Sciatic nerve (tissue), 2 donors: Measurements from ENCODE around the gene TPM3. TPM values are rescaled to one million over a fixed set of nuclear protein-coding genes. Genes with fewer than 3 reads are reported as not detected.
A peak's percentile ranks its signal among the peaks of the same experiment; 100 is the strongest.
"Not testable (repeated sequence)": the region's sequence is repeated elsewhere in the genome, so short reads cannot be mapped to it uniquely, and the experiment has no call there.

ENCODE experiments used
- ATAC-seq: fragments of 200-7000 bp; cut with Tn5 transposase; one replicate; pipeline ENCODE4 v1.9.1; 2020; ENCODE audit warnings: mild to moderate bottlenecking, moderate library complexity
- DNase-seq: peaks from one replicate; pipeline ENCODE4 v3.0.0-alpha.2; 2020; ENCODE audit warnings: low spot score
- intact Hi-C: fragments of 100-400 bp; cut with DNase I; formaldehyde crosslinking; loops from one replicate; pipeline ENCODE4 v1.14.2; 2022
- total RNA-seq: library from RNA; stranded (reverse); fragmentation: NEBNext Ultra II Directional; extraction: Animal tissue kit (Norgen Biotek cat#: 25700); gene quantifications from one replicate; pipeline ENCODE4 v1.2.1, GENCODE V29; 2021
- donor health status: DM: no; HTN: no; CAD: no.
- donor health status: DM: no; HTN: no; CAD: no.

Gene TPM3
- total RNA-seq, 1 donor from 2014 or later, result 229 TPM

DNA sequence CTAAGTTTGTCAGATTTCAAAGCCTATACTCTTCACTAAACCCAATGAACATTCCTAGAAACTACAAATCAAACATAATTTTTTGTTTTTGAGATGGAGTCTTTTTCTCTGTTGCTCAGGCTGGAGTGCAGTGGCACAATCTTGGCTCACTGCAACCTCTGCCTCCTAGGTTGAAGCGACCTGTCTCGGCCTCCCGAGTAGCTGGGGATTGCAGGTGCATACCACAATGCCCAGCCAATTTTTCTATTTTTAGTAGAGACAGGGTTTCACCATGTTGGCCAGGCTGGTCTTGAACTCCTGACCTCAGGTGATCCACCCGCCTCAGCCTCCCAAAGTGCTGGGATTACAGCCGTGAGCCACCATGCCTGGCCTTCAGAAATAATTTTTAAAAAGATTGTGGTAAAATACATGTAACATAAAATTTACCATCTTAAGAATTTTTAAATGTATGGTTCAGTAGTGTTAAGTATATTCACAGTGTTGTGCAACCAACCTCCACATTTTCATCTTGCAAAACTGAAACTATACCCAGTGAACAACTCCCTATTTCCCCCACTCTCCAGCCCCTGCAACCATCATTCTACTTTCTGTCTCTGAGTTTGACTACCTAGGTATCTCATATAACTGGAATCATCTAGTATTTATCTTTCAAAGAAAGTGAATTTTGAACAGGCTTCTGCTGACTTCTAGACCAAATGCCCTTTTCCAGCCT lies 16.9 kb upstream of the TPM3 start:
- intact Hi-C loops, result no loop called here
- DNase-seq, result no peak
- no peak for ATAC-seq

- no peak for DNase-seq
- no peak for ATAC-seq
- intact Hi-C loops, result no loop called here
These were observed 15.4 kb upstream of the TPM3 start for GRCh38 chr1:154207262-154207661.

DNA sequence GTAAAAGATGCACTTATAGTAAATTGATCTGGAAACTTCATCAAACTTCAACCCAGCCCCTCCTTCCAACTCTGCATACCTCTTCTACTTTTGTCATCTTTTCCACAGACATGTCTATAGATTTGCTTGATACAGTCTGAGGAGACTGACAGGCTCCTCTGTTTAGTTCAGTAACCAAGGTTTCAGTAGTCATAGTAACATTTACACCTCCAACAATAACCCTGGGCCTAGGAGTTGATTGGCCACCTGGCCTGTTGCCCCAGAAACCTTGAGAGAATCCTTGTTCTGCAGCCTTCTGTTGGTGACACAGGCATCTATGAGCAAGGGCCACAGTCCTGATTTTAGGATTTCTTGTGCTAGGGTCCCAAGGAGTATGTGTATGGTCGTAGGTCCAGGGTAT lies 14.3 kb upstream of the TPM3 start, which contains the start of gene CFAP141:
TSS of gene CFAP141 (minus strand) at position 138 of the 400 bp plus-strand sequence. CDS start at position 112, 26 bp downstream.
- intact Hi-C loops, result no loop called here
- DNase-seq (no peak), ATAC-seq (no peak)

DNA sequence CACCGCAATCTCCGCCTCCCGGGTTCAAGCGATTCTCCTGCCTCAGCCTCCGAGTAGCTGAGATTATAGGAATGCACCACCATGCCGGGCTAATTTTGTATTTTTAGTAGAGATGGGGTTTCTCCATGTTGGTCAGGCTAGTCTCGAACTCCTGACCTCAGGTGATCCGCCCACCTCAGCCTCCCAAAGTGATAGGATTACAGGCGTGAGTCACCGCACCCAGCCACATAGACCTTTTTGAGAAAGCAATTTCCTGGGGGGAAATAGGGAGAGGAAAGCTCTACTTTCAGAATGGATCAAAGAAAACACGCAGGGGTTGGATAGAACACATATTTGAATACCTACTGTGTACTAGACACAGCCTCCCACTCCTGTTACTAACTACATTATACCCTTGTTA lies 13.9 kb upstream of the TPM3 start:
- ATAC-seq, DNase-seq, intact Hi-C loops: not testable (repeated sequence)

DNA sequence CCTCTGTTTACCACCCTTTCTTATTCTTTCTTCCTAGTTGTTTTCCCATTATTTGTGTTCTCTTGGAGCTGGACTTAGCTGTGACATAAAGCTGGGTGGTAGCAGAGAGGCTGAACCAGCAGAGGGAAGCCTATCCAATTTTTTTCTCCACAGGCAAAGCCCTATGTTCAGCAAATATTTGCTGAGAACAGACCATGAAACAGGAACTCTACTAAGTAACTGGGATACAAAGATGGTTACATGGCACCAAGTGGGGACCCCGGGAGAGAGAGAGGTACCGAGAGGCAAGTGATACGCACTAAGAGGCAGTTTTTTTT lies 7.6 kb upstream of the TPM3 start:
- intact Hi-C loops, result no loop called here

DNA sequence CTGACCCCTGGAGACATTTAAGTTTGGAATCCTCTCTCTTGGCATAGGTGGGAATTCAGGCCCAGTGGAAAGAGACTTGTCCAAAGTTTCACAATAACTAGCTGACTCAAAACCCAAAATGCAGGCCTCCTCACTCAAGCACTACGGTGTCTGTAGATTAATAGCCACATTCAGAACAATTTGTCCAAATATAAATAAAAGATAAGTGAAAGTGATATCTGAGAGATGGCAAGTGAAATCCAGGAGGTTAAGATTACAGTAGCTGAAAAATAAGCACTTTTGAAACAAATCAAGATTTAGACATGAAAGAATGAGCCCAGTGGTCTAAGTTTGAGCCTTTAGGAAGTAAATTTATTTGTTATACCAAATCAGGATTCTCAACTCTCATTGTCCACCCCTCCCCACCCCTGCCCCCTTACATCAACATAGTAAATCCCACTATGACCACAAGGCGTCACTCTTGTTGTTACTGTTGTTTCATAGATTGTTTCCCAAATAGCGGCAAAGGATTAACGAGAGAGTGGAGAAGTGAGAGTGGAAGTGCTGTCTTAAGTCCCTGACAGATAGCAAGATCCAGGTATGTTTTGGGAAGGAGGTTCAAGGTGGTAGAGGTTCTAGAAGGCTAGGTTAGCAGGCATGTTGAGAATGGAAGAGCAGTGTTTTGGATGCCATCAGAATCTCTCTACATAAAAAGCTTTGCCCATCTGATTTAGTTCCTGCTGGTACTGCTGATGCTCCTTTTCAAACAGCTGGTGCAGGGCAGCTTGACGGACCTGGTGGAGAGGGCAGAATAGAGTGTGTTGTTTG lies 7.1 kb upstream of the TPM3 start:
- DNase-seq (no peak), ATAC-seq (peak; percentile 77)
- intact Hi-C loops, result no loop called here

More for the DNA sequence above, 7.6 kb upstream of the TPM3 start:
- DNase-seq, result no peak
- ATAC-seq, result peak; percentile 23

DNA sequence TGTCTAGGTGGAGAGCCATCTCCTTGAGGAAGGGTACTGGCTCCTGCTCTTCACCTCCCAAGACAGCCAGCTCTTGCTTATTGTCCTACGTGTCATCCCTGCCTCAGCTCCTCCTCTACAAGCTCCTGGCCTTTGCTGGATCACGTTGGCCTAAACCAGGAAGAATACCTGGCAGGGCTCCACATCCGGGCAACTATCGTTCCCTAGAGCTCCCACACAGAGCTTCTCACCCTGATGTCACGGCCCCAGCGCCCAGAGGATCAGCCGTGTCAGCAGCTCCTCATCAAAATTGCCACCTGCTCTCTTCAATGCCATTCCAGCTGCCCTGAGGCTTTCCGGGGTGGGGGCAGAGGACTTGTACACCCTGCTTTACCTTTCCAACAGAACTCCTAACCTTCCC lies 1.9 kb upstream of the TPM3 start:
- ATAC-seq (no peak), DNase-seq (no peak)
- intact Hi-C loops, result no loop called here

DNA sequence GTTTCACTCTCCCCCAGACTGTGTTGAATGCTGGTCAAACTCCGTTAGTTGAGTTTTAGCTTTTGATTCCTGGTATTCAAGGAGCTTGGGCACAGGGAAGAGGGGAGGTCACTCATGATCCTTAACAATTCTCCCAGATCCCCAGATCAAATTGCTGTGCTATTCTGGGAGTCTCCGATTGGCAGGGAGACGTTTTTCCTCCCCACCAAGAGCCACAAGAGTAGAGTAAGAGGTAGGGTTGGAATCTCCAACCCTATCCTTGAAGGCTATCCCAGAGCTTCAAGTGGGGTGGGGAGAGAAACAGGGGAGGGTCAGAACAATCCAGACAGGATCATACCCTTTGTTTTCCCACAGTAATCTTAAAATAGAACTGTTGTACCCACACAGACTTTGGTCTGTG lies 576 bp upstream of the TPM3 start:
- ATAC-seq (no peak), DNase-seq (no peak)
- intact Hi-C loops, result no loop called here

GRCh38 chr1:154190550-154190949 lies 1.4 kb downstream of the TPM3 start:
- intact Hi-C loops, result no loop called here
- DNase-seq (no peak), ATAC-seq (no peak)

- DNase-seq (no peak), ATAC-seq (no peak)
- intact Hi-C loops, result no loop called here
These were observed 4.9 kb downstream of the TPM3 start for GRCh38 chr1:154186852-154187501.

DNA sequence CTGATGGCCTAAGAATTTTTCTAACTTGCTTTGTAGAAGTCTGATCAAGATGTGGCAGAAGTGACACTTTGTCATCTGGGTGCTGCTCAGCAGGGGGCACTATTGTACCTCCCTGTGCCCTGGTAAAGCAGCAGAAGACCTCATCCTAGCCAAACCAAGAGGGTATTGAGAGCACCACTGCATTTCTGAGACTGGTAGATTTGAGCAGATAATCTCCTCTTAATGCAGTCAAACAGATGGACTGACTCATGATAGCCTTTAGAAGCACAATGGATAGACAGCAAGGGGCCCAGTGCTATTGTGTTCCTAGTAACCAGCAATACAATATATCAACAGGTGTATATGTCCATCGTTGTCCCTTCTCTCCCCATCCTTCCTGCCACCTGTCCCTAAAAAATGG lies 5.7 kb downstream of the TPM3 start:
- intact Hi-C loops, result no loop called here
- no peak for ATAC-seq
- DNase-seq, result no peak

- intact Hi-C loops, result no loop called here
- DNase-seq (peak; percentile 97), ATAC-seq (peak; percentile 99)
These were observed 8.6 kb downstream of the TPM3 start for GRCh38 chr1:154183046-154183915.

DNA sequence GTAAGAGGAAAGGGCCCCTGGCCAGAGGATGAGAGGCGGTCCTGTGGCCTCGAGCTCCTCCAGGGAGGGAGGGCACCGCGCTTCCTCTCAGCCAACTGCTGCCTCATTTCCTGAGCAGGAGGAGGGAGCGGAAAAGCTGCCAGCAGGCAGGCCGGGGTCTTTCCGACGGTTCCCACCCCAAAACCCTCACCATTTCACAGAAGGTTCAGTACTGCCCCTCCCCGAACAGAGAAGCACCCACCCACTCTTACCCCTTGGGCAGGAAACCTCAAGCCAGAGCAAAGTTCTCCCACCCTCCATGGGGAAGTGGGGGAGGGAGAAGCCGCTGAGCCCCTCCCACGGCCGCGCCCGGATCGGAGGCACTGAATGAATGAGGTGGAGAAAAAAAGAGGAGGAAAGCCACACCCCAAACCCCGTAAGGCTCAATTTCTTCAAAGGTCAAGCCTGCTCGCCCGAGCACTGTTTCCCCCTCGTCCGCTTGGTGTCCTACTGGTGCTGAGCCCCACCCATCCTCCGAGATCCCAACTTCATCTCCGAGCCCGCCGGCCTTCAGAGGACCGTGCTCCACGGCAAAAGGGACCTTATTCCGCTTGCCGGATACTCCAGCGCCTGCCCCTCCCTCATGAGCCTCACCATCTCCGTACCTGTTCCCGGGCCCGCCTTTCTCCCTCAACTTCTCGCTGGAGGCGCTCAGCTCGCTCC lies 9.4 kb downstream of the TPM3 start:
- intact Hi-C loops, result no loop called here
- ATAC-seq (peak; percentile 70), DNase-seq (peak; percentile 81)

- ATAC-seq, result no peak
- intact Hi-C loops, result no loop called here
- DNase-seq, result no peak
These were observed 10.0 kb downstream of the TPM3 start for GRCh38 chr1:154181944-154182343.

DNA sequence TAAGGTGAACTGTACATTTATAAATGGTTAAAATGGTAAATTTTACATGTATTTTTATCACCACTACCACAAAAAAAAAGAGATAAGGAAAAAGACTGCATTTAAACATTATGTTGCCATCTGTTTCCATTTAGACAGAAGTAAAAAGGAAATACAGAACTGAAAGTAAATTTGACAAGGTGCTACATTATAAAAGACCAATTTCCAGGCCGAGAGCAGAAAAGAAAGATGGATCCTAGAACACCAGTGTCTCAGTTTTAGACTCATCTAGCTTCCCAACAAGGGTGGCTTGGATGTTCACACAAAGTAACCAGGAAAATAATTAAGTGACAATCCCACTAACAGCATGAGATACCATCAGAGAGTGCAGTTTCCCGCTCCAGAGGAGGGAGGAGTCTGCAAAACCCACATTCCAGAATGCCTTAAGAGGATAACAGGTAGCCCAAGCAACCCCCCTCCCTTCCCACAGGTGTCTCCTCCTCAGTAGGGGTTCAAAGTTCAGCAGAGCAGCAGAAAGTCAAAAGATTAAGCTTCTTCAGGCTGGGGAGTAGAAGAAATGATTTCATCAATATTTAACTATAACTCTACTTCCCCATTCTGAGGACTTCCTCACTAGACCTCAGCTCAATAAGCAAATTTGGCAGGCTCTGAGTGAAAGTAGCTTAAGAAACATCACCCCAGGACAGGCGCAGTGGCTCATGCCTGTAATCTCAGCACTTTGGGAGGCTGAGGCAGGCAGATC lies 11.8 kb downstream of the TPM3 start:
- DNase-seq, result no peak
- no peak for ATAC-seq
- intact Hi-C loops, result loop anchor here (5.0 kb wide), 1 partner anchor 958 kb away; no protein-coding TSS in a partner anchor

DNA sequence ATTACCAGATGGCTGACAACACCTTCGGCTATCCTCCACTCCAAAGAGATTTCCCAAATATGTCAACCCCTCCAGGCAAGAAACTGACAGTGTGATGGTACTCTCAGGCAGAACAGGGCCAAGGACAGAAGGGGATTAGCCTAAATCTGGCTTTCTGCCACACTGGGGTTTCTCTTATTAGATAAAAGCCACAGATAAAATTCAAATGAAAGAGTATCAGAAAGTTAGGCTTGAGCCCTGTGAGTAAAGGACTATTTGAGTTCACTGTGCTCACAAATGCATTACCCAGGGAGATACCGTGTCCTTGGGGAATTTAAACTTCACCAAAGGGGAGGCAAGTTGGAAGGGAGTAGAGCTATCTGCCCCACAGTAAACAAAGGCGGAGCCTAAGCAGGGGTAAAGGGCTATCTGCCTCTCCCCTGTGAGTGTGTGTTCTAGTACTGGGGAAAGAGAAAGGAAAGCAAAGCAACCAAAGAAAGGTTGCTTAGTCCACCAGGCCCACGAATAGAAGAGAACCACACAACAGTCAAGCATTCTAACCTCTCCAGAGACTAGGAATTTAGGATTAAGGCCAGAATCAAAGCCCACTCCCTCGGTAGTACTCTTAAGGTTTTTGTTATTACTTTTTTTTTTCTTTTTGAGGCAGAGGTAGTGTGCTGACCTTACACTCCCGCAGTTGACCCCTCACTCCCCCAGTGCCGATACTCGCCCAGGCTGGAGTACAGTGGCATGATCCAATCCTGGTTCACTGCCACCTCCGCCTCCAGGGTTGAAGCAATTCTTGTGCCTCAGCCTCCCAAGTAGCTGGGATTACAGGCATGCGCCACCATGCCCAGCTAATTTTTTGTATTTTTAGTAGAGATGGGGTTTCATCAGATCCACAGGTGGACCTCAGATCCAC lies 12.7 kb downstream of the TPM3 start:
- intact Hi-C loops, result loop anchor here (5.0 kb wide), 1 partner anchor 957 kb away; no protein-coding TSS in a partner anchor
- no peak for DNase-seq

DNA sequence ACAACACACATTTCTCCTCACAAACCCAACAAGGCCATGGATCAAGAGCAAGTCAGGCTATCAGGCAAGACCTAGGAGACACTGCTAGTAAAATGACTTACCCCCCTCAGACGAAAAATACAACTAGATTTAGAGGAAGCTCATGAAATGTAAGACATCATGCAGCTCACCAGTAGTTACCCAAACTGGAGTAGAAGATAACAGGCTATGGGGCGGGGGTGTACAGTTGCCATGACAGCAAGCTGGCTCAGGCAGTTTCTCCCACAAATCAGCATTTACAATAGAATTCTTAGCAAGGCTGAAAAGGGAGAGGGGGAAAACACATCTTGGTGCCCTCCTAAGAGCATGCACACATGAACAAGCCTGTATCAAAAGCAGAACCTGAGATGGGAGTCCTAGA lies 13.9 kb downstream of the TPM3 start:
- intact Hi-C loops, result loop anchor here (5.0 kb wide), 1 partner anchor 956 kb away; no protein-coding TSS in a partner anchor
- ATAC-seq (no peak), DNase-seq (no peak)

More for the DNA sequence above, 12.7 kb downstream of the TPM3 start:
- no peak for ATAC-seq
